Panc1 (cell line): ENCODE results near the gene CCDC177. TPM values are rescaled to one million over a fixed set of nuclear protein-coding genes. Genes with fewer than 3 reads are reported as not detected.
A peak's percentile ranks its signal among the peaks of the same experiment; 100 is the strongest.

Source experiments
- ATAC-seq: fragments of 200-7000 bp; cut with Tn5 transposase; 2 replicates; pipeline ENCODE4 v1.9.1; 2020; ENCODE audit warnings: mild to moderate bottlenecking, moderate library complexity
- BruUV-seq: library from RNA; stranded (reverse); fragments of 400-500 nt; replicated peaks from 2 replicates; lab custom pipeline; 2021; lab: Mats Ljungman, UMichigan
- CTCF ChIA-PET: fragments of 300-600 bp; sonication (Branson Sonifier 250); formaldehyde crosslinking; loops from one replicate; lab custom pipeline; 2022; ENCODE audit warnings: antibody characterized with exemption; lab: Charles Lee
- POLR2A ChIA-PET: fragments of 300-600 bp; sonication (Branson Sonifier 250); formaldehyde crosslinking; loops from one replicate; lab custom pipeline; 2022; ENCODE audit warnings: antibody characterized with exemption; lab: Charles Lee
- DNase-seq: peaks from one replicate; pipeline ENCODE4 v3.0.0-alpha.2; 2010; ENCODE audit warnings: low read depth, low spot score
- H3K27ac ChIP-seq: 2 replicates; pipeline ENCODE4 v1.5.1; 2011; ENCODE audit warnings: mild to moderate bottlenecking, low read length, inconsistent platforms
- H3K27me3 ChIP-seq: fragments of 200-500 bp; sonication (Bioruptor generic); 2 replicates; pipeline ENCODE4 v1.6.0; 2014; ENCODE audit warnings: low read length, inconsistent platforms; ENCODE audit not compliant: control insufficient read depth, insufficient read depth
- H3K36me3 ChIP-seq: fragments of 200-500 bp; sonication (Bioruptor generic); 2 replicates; pipeline ENCODE4 v1.5.1; 2014; ENCODE audit warnings: inconsistent platforms, mild to moderate bottlenecking, low read length, moderate library complexity; ENCODE audit not compliant: control insufficient read depth, insufficient read depth
- H3K4me1 ChIP-seq: 2 replicates; pipeline ENCODE4 v1.5.1; 2011; ENCODE audit warnings: inconsistent platforms, mild to moderate bottlenecking, low read length, moderate library complexity; ENCODE audit not compliant: control insufficient read depth, insufficient read depth
- H3K4me3 ChIP-seq, 2 experiments: 2 replicates each; pipeline ENCODE4 v1.5.1; 2011 to 2012; ENCODE audit warnings: low read depth in 2 of 2, low read length in 2 of 2, mild to moderate bottlenecking in 2 of 2, inconsistent platforms in 1 of 2, moderate library complexity in 1 of 2
- H3K9me3 ChIP-seq: fragments of 200-500 bp; sonication (Bioruptor generic); 2 replicates; pipeline ENCODE4 v1.5.1; 2014; ENCODE audit warnings: low read depth, mild to moderate bottlenecking, inconsistent platforms, low read length, moderate library complexity; ENCODE audit not compliant: control insufficient read depth, insufficient read depth
- CTCF ChIP-seq: fragments of 450-650 bp; IDR thresholded peaks from 2 replicates; pipeline ENCODE4 v1.5.1; 2017; ENCODE audit warnings: mild to moderate bottlenecking
- POLR2AphosphoS5 ChIP-seq: IDR thresholded peaks from 2 replicates; pipeline ENCODE4 v1.6.1; 2012; ENCODE audit warnings: mild to moderate bottlenecking, low read depth, low read length, moderate library complexity
- REST ChIP-seq, 2 experiments: IDR thresholded peaks; 2 replicates each; pipeline ENCODE4 v1.6.1; 2011 to 2012; ENCODE audit warnings: low read depth in 2 of 2, control low read depth in 1 of 2, low read length in 1 of 2, mild to moderate bottlenecking in 1 of 2, moderate library complexity in 1 of 2; ENCODE audit not compliant: insufficient read depth in 1 of 2
- SIN3A ChIP-seq: IDR thresholded peaks from 2 replicates; pipeline ENCODE4 v1.6.1; 2012; ENCODE audit warnings: low read depth, mild to moderate bottlenecking, low read length, moderate library complexity, borderline replicate concordance; ENCODE audit not compliant: insufficient read depth
- TCF7L2 ChIP-seq: IDR thresholded peaks from 2 replicates; pipeline ENCODE4 v1.6.1; 2011; ENCODE audit warnings: mild to moderate bottlenecking, low read depth, low read length, inconsistent platforms
- in situ Hi-C: cut with HindIII; loops from 2 replicates; pipeline ENCODE4 v1.10.0; 2016; ENCODE audit warnings: low sequenced_read_pairs, low pct_unique_long_range_greater_than_20kb
- intact Hi-C: fragments of 100-400 bp; cut with micrococcal nuclease; formaldehyde crosslinking; loops from one replicate; pipeline ENCODE4 v1.10.0; 2022; ENCODE audit not compliant: unreplicated experiment
- total RNA-seq: library from RNA; stranded (reverse); gene quantifications from one replicate; pipeline ENCODE4 v1.2.1, GENCODE V29; 2021; ENCODE audit not compliant: unreplicated experiment

The CCDC177 gene
- total RNA-seq, 1 experiment from 2014 or later, result not detected

GRCh38 chr14:69610874-69611171 is 36.2 kb upstream of the CCDC177 start:
- H3K4me1 ChIP-seq, result peaks cover 5% of the 10 kb centered on the region; the same call in 1 of the 2 replicates
- peak overlapping the region; percentile 85 for H3K27ac ChIP-seq
- DNase-seq, result no peak
- no peaks in the 10 kb centered on the region for H3K9me3 ChIP-seq
- no peaks in the 10 kb centered on the region for H3K27me3 ChIP-seq
- no TSS peak for BruUV-seq
- intact Hi-C loops (no loop called here), in situ Hi-C loops (no loop called here)
- peak overlapping the region; percentile 55 to 67 for H3K4me3 ChIP-seq
- POLR2A ChIA-PET, result no interaction called here
- TF ChIP-seq POLR2AphosphoS5 (no peak), SIN3A (no peak), TCF7L2 (no peak), CTCF (no peak), REST (IDR thresholded peaks at IDR 0.05; ENCODE audit: insufficient read depth in 1 of 2, low read depth in 2 of 2, low read length in 1 of 2) (no peak)
- no peak for ATAC-seq
- CTCF ChIA-PET, result interaction anchor here (0.6 kb wide), 1 partner anchor 36 kb away, joined by 4 read pairs; the partner anchor contains the start of gene CCDC177
- H3K36me3 ChIP-seq, result no peaks in the 10 kb centered on the region; the same call in 1 of the 2 replicates

GRCh38 chr14:69610020-69610873 is 35.6 kb upstream of the CCDC177 start:
- BruUV-seq, result no TSS peak
- Histone ChIP-seq H3K27me3 (no peaks in the 10 kb centered on the region), H3K9me3 (no peaks in the 10 kb centered on the region), H3K36me3 (no peaks in the 10 kb centered on the region; the same call in 1 of the 2 replicates), H3K4me1 (peaks cover 5% of the 10 kb centered on the region; the same call in 1 of the 2 replicates), H3K4me3 (peak overlapping the region; percentile 55 to 67), H3K27ac (peak overlapping the region; percentile 85)
- intact Hi-C loops, result no loop called here
- ATAC-seq (no peak), DNase-seq (no peak)
- TF ChIP-seq CTCF, result no peak
- TF ChIP-seq SIN3A, result no peak
- TF ChIP-seq TCF7L2, result no peak
- no peak for TF ChIP-seq POLR2AphosphoS5
- TF ChIP-seq REST (IDR thresholded peaks at IDR 0.05; ENCODE audit: insufficient read depth in 1 of 2, low read depth in 2 of 2, low read length in 1 of 2), result no peak
- ChIA-PET POLR2A (no interaction called here), CTCF (interaction anchor here (0.7 kb wide), 1 partner anchor 592 kb away, joined by 7 read pairs; no protein-coding TSS in a partner anchor)
- in situ Hi-C loops, result no loop called here
